GM19324 (cell line): ENCODE results near the gene FAM170B.

Experiments used
- ATAC-seq: cut with Tn5 transposase; IDR thresholded peaks from one replicate; pipeline ENCODE4 v1.9.1; 2021; ENCODE audit warnings: mild to moderate bottlenecking, moderate library complexity; ENCODE audit not compliant: unreplicated experiment, low FRiP score

The FAM170B gene

GRCh38 chr10:49131507-49132361, 2.1 kb downstream of the FAM170B start:
- ATAC-seq = no peak

- no peak for ATAC-seq
These were observed 4.4 kb downstream of the FAM170B start for GRCh38 chr10:49129376-49129775.

- ATAC-seq = no peak
These were observed 5.0 kb downstream of the FAM170B start for GRCh38 chr10:49128854-49129253.

- no peak for ATAC-seq
These were observed 9.6 kb downstream of the FAM170B start for GRCh38 chr10:49123981-49124950.

- ATAC-seq = no peak
These were observed 12.9 kb downstream of the FAM170B start for GRCh38 chr10:49120911-49121310.

GRCh38 chr10:49119746-49120145, 14.1 kb downstream of the FAM170B start:
- no peak for ATAC-seq

- no peak for ATAC-seq
These were observed 15.3 kb downstream of the FAM170B start for GRCh38 chr10:49118430-49119074.

GRCh38 chr10:49117376-49118070, 16.3 kb downstream of the FAM170B start:
- ATAC-seq = no peak

- no peak for ATAC-seq
These were observed 17.1 kb downstream of the FAM170B start for GRCh38 chr10:49116509-49117375.

- no peak for ATAC-seq
These were observed 17.9 kb downstream of the FAM170B start for GRCh38 chr10:49115796-49116508.

- ATAC-seq = no peak
These were observed 18.6 kb downstream of the FAM170B start, which contains the start of gene VSTM4 for GRCh38 chr10:49115015-49115795. VSTM4 (minus strand) TSS chr10:49115522; CDS start chr10:49115485, 37 bp downstream.

GRCh38 chr10:49114718-49115014, 19.2 kb downstream of the FAM170B start:
- ATAC-seq = no peak

- no peak for ATAC-seq
These were observed 20.1 kb downstream of the FAM170B start for GRCh38 chr10:49113741-49114141.

GRCh38 chr10:49112851-49113250, 21.0 kb downstream of the FAM170B start:
- no peak for ATAC-seq

- ATAC-seq = no peak
These were observed 21.7 kb downstream of the FAM170B start for GRCh38 chr10:49112098-49112497.

GRCh38 chr10:49111320-49111698, 22.5 kb downstream of the FAM170B start:
- no peak for ATAC-seq

GRCh38 chr10:49110684-49111319, 23.0 kb downstream of the FAM170B start:
- ATAC-seq = no peak
